ENCODE results near the gene FANCC. TPM values are rescaled to one million over a fixed set of nuclear protein-coding genes. Genes with fewer than 3 reads are reported as not detected.

FANCC gene
- total and polyA plus RNA-seq, 2 of the 13 experiments (the other 11 are each of a cell fraction or from before 2014, with no cell fraction given) = 7.4 to 8.6 TPM

DNA sequence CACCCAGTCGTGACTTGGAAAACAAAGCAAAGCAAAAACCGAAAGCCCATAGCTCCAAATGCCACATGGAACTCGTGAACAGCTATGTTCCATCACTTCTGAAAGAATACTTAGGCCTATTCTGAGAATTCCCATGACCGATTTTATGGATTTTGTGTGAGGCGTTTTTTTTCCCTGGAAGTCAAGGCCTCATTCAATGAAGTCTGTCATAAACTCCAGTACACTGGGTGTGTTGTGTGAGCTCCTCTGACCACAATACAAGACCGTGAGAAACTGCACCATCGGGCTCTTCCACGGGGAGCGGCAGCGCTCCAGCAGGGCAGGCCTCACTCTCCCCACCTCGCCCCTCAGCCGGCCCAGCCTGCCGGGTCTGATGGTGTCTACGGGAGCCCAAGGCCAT, 209.5 kb downstream of the FANCC start:
- CTCF ChIA-PET (ENCODE audit: low intra/inter-chr PET ratio, low total read pairs) = no interaction called here
- Histone ChIP-seq H3K4me3 (replicated peaks in 1 of 3; ENCODE audit: insufficient read depth in 1 of 3, low read depth in 2 of 3, low read length in 3 of 3) (no peak overlapping the region), H3K9ac (ENCODE audit: insufficient read depth, low read depth, low read length) (no peak overlapping the region), H3K4me1 (ENCODE audit: insufficient read depth, low read length) (peaks cover 9% of the 10 kb centered on the region), H3K27me3 (ENCODE audit: control insufficient read depth in 1 of 2, insufficient read depth in 2 of 2, low read length in 2 of 2) (no peaks in the 10 kb centered on the region), H2AFZ (ENCODE audit: low read length) (no peak overlapping the region), H4K20me1 (ENCODE audit: insufficient read depth, low read length) (no peaks in the 10 kb centered on the region), H3K9me3 (ENCODE audit: low read length) (no peaks in the 10 kb centered on the region), H3K36me3 (replicated peaks in 1 of 2; ENCODE audit: control insufficient read depth in 1 of 2, insufficient read depth in 2 of 2, low read length in 2 of 2) (peaks cover 15 to 19% of the 10 kb centered on the region in 2 experiments; a peak in 4 of 5 replicates), H3K27ac (ENCODE audit: extremely low read length, insufficient read depth, low read length) (no peak overlapping the region), H3K4me2 (ENCODE audit: low read depth, low read length) (no peak overlapping the region), H3K79me2 (ENCODE audit: insufficient read depth, low read length) (no peaks in the 10 kb centered on the region)
- TF ChIP-seq ZSCAN29 (CRISPR knock-in tag; conservative IDR thresholded peaks at IDR 0.05) = no peak
- no peak for TF ChIP-seq ZNF496 (CRISPR knock-in tag; IDR thresholded peaks at IDR 0.05; ENCODE audit: insufficient replicate concordance)
- TF ChIP-seq ZC3H13 (CRISPR knock-in tag; IDR thresholded peaks at IDR 0.05) = no peak
- TF ChIP-seq PRPF4 (IDR thresholded peaks at IDR 0.05; ENCODE audit: low read depth, low read length, poor library complexity, severe bottlenecking) = no peak
- no peak for TF ChIP-seq ZNF776 (CRISPR knock-in tag; IDR thresholded peaks at IDR 0.05)
- TF ChIP-seq, protein P1, sequence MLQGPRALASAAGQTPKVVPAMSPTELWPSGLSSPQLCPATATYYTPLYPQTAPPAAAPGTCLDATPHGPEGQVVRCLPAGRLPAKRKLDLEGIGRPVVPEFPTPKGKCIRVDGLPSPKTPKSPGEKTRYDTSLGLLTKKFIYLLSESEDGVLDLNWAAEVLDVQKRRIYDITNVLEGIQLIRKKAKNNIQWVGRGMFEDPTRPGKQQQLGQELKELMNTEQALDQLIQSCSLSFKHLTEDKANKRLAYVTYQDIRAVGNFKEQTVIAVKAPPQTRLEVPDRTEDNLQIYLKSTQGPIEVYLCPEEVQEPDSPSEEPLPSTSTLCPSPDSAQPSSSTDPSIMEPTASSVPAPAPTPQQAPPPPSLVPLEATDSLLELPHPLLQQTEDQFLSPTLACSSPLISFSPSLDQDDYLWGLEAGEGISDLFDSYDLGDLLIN (CRISPR knock-in tag; IDR thresholded peaks at IDR 0.05; ENCODE audit: borderline replicate concordance) = no peak
- TF ChIP-seq, protein P2, sequence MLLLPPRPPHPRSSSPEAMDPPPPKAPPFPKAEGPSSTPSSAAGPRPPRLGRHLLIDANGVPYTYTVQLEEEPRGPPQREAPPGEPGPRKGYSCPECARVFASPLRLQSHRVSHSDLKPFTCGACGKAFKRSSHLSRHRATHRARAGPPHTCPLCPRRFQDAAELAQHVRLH (CRISPR knock-in tag; IDR thresholded peaks at IDR 0.05; ENCODE audit: borderline replicate concordance, low read depth) = no peak
- no peak for TF ChIP-seq RORA (CRISPR knock-in tag; IDR thresholded peaks at IDR 0.05)
- TF ChIP-seq ZSCAN25 (CRISPR knock-in tag; IDR thresholded peaks at IDR 0.05) = no peak
- intact Hi-C loops (cut with micrococcal nuclease; ENCODE audit: unreplicated experiment) = no loop called here
- ATAC-seq (no peak), FAIRE-seq (no peak), DNase-seq (ENCODE audit: low spot score) (no peak)
- POLR2A ChIA-PET = no interaction called here
- in situ Hi-C loops (cut with HindIII; ENCODE audit: extremely low pct_ligation_motif_present, low pct_unique_long_range_greater_than_20kb) = no loop called here
- 95% methylated on average over 14 of the region's 14 CpGs for WGBS (ENCODE audit: low lambda C conversion rate)
- BruUV-seq (replicated peaks) = no TSS peak
